Astrocyte (in vitro differentiated cells and primary cell): ENCODE results near the gene STIM1. TPM values are rescaled to one million over a fixed set of nuclear protein-coding genes. Genes with fewer than 3 reads are reported as not detected.

Experiments
- DNase-seq: peaks from one replicate; pipeline ENCODE4 v3.0.0-alpha.2; 2010; ENCODE audit warnings: low read depth
- FAIRE-seq: peaks from 2 replicates; lab custom pipeline; 2011; peaks lifted over from hg19 to GRCh38; lab: Jason Lieb, UNC
- H2AFZ ChIP-seq: 2 replicates; pipeline ENCODE4 v1.6.0; 2012; ENCODE audit warnings: low read depth, low read length, inconsistent platforms
- H3K27ac ChIP-seq: 2 replicates; pipeline ENCODE4 v1.5.1; 2011; ENCODE audit warnings: low read depth, low read length, inconsistent platforms
- H3K27me3 ChIP-seq: 2 replicates; pipeline ENCODE4 v1.6.0; 2011; ENCODE audit warnings: low read length, inconsistent platforms; ENCODE audit not compliant: insufficient read depth
- H3K36me3 ChIP-seq: 2 replicates; pipeline ENCODE4 v1.5.1; 2011; ENCODE audit warnings: low read length, inconsistent platforms; ENCODE audit not compliant: insufficient read depth
- H3K4me1 ChIP-seq: 2 replicates; pipeline ENCODE4 v1.5.1; 2011; ENCODE audit warnings: low read length, inconsistent platforms; ENCODE audit not compliant: insufficient read depth
- H3K4me2 ChIP-seq: 2 replicates; pipeline ENCODE4 v1.6.0; 2012; ENCODE audit warnings: low read length, inconsistent platforms
- H3K4me3 ChIP-seq: 2 replicates; pipeline ENCODE4 v1.5.1; 2011; ENCODE audit warnings: low read depth, mild to moderate bottlenecking, low read length, inconsistent platforms; ENCODE audit not compliant: insufficient read depth
- H3K79me2 ChIP-seq: 2 replicates; pipeline ENCODE4 v1.6.0; 2012; ENCODE audit warnings: mild to moderate bottlenecking, low read length, inconsistent platforms; ENCODE audit not compliant: insufficient read depth
- H3K9ac ChIP-seq: 2 replicates; pipeline ENCODE4 v1.6.0; 2012; ENCODE audit warnings: mild to moderate bottlenecking, low read length, inconsistent platforms
- H3K9me3 ChIP-seq: 2 replicates; pipeline ENCODE4 v1.5.1; 2012; ENCODE audit warnings: low read depth, mild to moderate bottlenecking, low read length, inconsistent platforms; ENCODE audit not compliant: insufficient read depth
- H4K20me1 ChIP-seq: 2 replicates; pipeline ENCODE4 v1.6.0; 2012; ENCODE audit warnings: low read length, inconsistent platforms; ENCODE audit not compliant: insufficient read depth
- H3K27ac Mint-ChIP-seq: one replicate; pipeline ENCODE4 v1.8.0; 2021; ENCODE audit warnings: mild to moderate bottlenecking, mixed read lengths; ENCODE audit not compliant: unreplicated experiment
- H3K27me3 Mint-ChIP-seq: one replicate; pipeline ENCODE4 v1.8.0; 2021; ENCODE audit warnings: low read depth, mixed read lengths; ENCODE audit not compliant: unreplicated experiment
- H3K36me3 Mint-ChIP-seq: one replicate; pipeline ENCODE4 v1.8.0; 2021; ENCODE audit warnings: low read depth, mixed read lengths; ENCODE audit not compliant: unreplicated experiment
- H3K4me1 Mint-ChIP-seq: one replicate; pipeline ENCODE4 v1.8.0; 2021; ENCODE audit warnings: low read depth, mixed read lengths; ENCODE audit not compliant: unreplicated experiment
- H3K4me3 Mint-ChIP-seq: one replicate; pipeline ENCODE4 v1.8.0; 2021; ENCODE audit warnings: mild to moderate bottlenecking, moderate library complexity, mixed read lengths; ENCODE audit not compliant: unreplicated experiment
- H3K9me3 Mint-ChIP-seq: one replicate; pipeline ENCODE4 v1.8.0; 2021; ENCODE audit warnings: mild to moderate bottlenecking, mixed read lengths; ENCODE audit not compliant: unreplicated experiment
- CTCF ChIP-seq: IDR thresholded peaks from 2 replicates; pipeline ENCODE4 v1.5.1; 2011; ENCODE audit warnings: low read depth, mild to moderate bottlenecking, inconsistent platforms, low read length, moderate library complexity; ENCODE audit not compliant: insufficient read depth
- EZH2 ChIP-seq: IDR thresholded peaks from 2 replicates; pipeline ENCODE4 v1.6.1; 2012; ENCODE audit warnings: mild to moderate bottlenecking, low read length, inconsistent platforms; ENCODE audit not compliant: insufficient read depth
- total RNA-seq: library from RNA; stranded (reverse); gene quantifications from 2 replicates; pipeline ENCODE4 v1.2.1, GENCODE V29; 2021

STIM1 gene
- total RNA-seq, 1 donor from 2014 or later: 42.9 TPM

GRCh38 chr11:4063348-4063747 is 207.9 kb downstream of the STIM1 start:
- Mint-ChIP-seq H3K9me3 (no peaks in the 10 kb centered on the region), H3K36me3 (peaks cover 4% of the 10 kb centered on the region), H3K27ac (no peak overlapping the region), H3K4me3 (no peak overlapping the region), H3K27me3 (no peaks in the 10 kb centered on the region), H3K4me1 (peaks cover 11% of the 10 kb centered on the region)
- Histone ChIP-seq H3K79me2 (no peaks in the 10 kb centered on the region), H4K20me1 (no peaks in the 10 kb centered on the region), H3K4me2 (no peak overlapping the region), H3K4me3 (no peak overlapping the region), H3K27ac (no peak overlapping the region), H3K9ac (no peak overlapping the region), H3K4me1 (peaks cover 4% of the 10 kb centered on the region), H3K27me3 (no peaks in the 10 kb centered on the region), H3K36me3 (no peaks in the 10 kb centered on the region), H3K9me3 (no peaks in the 10 kb centered on the region), H2AFZ (no peak overlapping the region)
- DNase-seq (peak; percentile 8), FAIRE-seq (no peak)
- no peak for TF ChIP-seq CTCF
- TF ChIP-seq EZH2: no peak

- FAIRE-seq: no peak
- no peak overlapping the region for H3K27ac ChIP-seq
- Mint-ChIP-seq H3K4me1 (peaks cover 9% of the 10 kb centered on the region), H3K4me3 (no peak overlapping the region), H3K9me3 (no peaks in the 10 kb centered on the region), H3K27ac (no peak overlapping the region), H3K36me3 (peaks cover 2% of the 10 kb centered on the region), H3K27me3 (no peaks in the 10 kb centered on the region)
- H3K4me2 ChIP-seq: no peak overlapping the region
- TF ChIP-seq CTCF (no peak), EZH2 (no peak)
- no peaks in the 10 kb centered on the region for H3K79me2 ChIP-seq
- H3K4me1 ChIP-seq: peaks cover 4% of the 10 kb centered on the region
- no peak overlapping the region for H2AFZ ChIP-seq
- no peak overlapping the region for H3K4me3 ChIP-seq
- no peaks in the 10 kb centered on the region for H3K36me3 ChIP-seq
- H4K20me1 ChIP-seq: no peaks in the 10 kb centered on the region
- DNase-seq: no peak
- no peak overlapping the region for H3K9ac ChIP-seq
- no peaks in the 10 kb centered on the region for H3K9me3 ChIP-seq
- no peaks in the 10 kb centered on the region for H3K27me3 ChIP-seq
Measured at GRCh38 chr11:4064278-4064955, 209.0 kb downstream of the STIM1 start.

GRCh38 chr11:4065086-4065485 is 209.6 kb downstream of the STIM1 start:
- H3K4me1 ChIP-seq: peaks cover 4% of the 10 kb centered on the region
- no peaks in the 10 kb centered on the region for H3K79me2 ChIP-seq
- H3K27me3 ChIP-seq: no peaks in the 10 kb centered on the region
- peaks cover 9% of the 10 kb centered on the region for H3K4me1 Mint-ChIP-seq
- H3K4me3 Mint-ChIP-seq: no peak overlapping the region
- no peak overlapping the region for H3K9ac ChIP-seq
- H3K4me3 ChIP-seq: no peak overlapping the region
- H3K4me2 ChIP-seq: no peak overlapping the region
- H3K27me3 Mint-ChIP-seq: no peaks in the 10 kb centered on the region
- H3K9me3 ChIP-seq: no peaks in the 10 kb centered on the region
- no peak overlapping the region for H2AFZ ChIP-seq
- no peaks in the 10 kb centered on the region for H3K36me3 ChIP-seq
- no peak for FAIRE-seq
- no peak overlapping the region for H3K27ac ChIP-seq
- TF ChIP-seq EZH2 (no peak), CTCF (no peak)
- H4K20me1 ChIP-seq: no peaks in the 10 kb centered on the region
- no peaks in the 10 kb centered on the region for H3K36me3 Mint-ChIP-seq
- H3K9me3 Mint-ChIP-seq: no peaks in the 10 kb centered on the region
- no peak for DNase-seq
- H3K27ac Mint-ChIP-seq: no peak overlapping the region
